ENCODE results near the gene PTGFRN. TPM values are rescaled to one million over a fixed set of nuclear protein-coding genes. Genes with fewer than 3 reads are reported as not detected.
"Not testable (repeated sequence)": the region's sequence is repeated elsewhere in the genome, so short reads cannot be mapped to it uniquely, and the experiment has no call there.

PTGFRN gene
- 1 to 10 TPM; 1.8 to 2.8 TPM for total RNA-seq

DNA sequence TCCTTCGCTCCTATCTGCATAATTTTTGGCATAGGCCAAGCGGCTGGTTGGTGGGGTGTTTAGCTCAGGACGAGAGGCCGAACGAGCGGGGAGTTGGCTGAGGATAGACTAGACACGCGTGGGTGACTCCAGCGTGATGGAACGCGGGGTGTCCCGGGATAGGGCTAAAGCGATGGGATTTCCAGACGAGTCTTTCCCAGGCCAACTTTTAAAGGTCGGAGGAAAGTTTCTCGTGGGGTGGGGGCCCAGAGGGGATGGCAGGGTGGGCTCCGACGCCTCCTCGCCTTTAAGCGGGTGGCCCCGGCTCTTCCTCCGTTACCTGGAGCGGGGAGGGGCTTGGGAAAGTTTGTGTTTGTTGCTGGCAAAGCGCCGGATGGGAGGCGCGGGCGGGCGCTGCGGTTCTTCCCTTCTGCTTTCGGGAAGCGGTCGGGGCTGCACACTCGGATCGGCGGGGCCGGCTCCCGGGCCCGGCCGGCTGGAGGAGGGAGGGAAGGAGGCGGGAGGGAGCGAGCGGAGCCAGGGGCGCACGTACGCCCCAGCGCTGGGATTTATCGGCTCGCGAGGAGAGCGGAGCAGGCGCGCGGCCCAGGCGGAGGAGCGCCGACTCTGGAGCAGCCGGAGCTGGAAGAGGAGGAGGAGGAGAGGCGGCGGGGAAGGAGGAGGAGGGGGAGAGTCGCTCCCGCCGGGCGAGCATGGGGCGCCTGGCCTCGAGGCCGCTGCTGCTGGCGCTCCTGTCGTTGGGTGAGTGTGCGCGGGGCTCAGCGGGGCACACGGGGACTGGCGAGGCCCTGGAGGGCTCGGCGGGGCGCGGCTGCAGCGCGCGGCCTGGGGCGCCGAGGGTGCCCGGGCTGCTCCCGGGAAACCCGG is at the start of gene PTGFRN:
Gene PTGFRN, plus strand, starts transcription at position 405 of the 867 bp plus-strand sequence. Its CDS starts 288 bp downstream, at position 693.
- Mint-ChIP-seq H3K27me3 (peaks cover 9% of the 10 kb centered on the region), H3K4me3 (peak within 1 kb of the TSS; percentile 66), H3K27ac (no peak within 1 kb of the TSS), H3K9me3 (no peaks in the 10 kb centered on the region), H3K36me3 (ENCODE audit: low read depth) (no peaks in the 10 kb centered on the region), H3K4me1 (peaks cover 5% of the 10 kb centered on the region)
- ChIA-PET CTCF (interaction anchor here (1.2 to 1.3 kb wide), 2 partner anchors 185 kb away, joined by 3 to 5 read pairs; no protein-coding TSS in a partner anchor), POLR2A (no interaction called here)
- DNase-seq = peak; percentile 17

- H3K4me1 Mint-ChIP-seq; H3K27me3 Mint-ChIP-seq; POLR2A ChIA-PET; H3K27ac Mint-ChIP-seq; H3K9me3 Mint-ChIP-seq; H3K4me3 Mint-ChIP-seq; DNase-seq; H3K36me3 Mint-ChIP-seq (ENCODE audit: low read depth); CTCF ChIA-PET: not testable (repeated sequence)
Measured at GRCh38 chr1:116860167-116860566, 49.5 kb upstream of the PTGFRN start.

DNA sequence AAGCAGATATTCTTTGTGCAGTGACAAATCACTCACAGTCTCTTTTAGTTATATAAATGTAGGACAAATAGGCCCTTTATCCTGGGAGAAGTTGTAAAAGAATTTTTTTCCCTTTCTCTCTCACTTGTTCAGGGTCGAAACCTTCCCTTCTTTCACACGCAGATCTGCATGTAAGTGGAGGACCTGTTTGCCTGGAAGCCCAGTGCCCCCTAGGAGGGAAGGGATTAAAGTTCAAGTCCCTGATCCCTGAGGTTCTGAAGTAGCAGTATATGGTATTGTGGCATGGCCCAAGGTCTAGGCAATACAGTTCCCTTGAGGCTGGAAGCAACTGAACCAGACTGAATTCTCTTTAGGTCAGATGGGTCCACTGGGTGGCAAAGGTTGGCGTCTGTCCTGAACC is 48.6 kb upstream of the PTGFRN start:
- CTCF ChIA-PET = interaction anchor here (0.7 kb wide), 1 partner anchor 137 kb away, joined by 3 read pairs; no protein-coding TSS in a partner anchor
- POLR2A ChIA-PET = no interaction called here
- H3K9me3 Mint-ChIP-seq = no peaks in the 10 kb centered on the region

DNA sequence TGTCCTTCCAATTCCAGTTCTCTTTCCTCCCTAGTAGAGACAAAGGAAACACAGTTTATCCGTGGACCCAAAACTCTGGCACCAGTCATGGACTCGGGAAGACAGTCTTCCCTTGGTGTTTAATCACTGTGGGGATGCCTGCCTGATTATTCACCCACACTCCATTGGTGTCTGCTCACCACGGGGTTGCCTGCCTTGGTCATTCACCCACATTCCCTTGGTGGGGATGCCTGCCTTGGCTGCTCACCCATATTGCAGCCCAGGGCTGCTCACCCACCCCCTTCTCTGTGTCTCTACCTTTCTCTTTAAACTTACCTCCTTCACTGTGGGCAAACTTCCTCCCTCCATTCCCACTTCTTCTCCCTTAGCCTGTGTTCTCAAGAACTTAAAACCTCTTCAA is 46.7 kb upstream of the PTGFRN start:
- POLR2A ChIA-PET; H3K27me3 Mint-ChIP-seq; H3K9me3 Mint-ChIP-seq; CTCF ChIA-PET; H3K4me3 Mint-ChIP-seq; H3K36me3 Mint-ChIP-seq (ENCODE audit: low read depth); H3K4me1 Mint-ChIP-seq; DNase-seq; H3K27ac Mint-ChIP-seq: not testable (repeated sequence)

More for the DNA sequence above, 48.6 kb upstream of the PTGFRN start:
- no peak for DNase-seq
- Mint-ChIP-seq H3K36me3 (ENCODE audit: low read depth) (no peaks in the 10 kb centered on the region), H3K4me1 (no peaks in the 10 kb centered on the region), H3K27ac (no peak overlapping the region), H3K4me3 (no peak overlapping the region), H3K27me3 (no peaks in the 10 kb centered on the region)

- H3K36me3 Mint-ChIP-seq (ENCODE audit: low read depth); H3K27ac Mint-ChIP-seq; H3K4me1 Mint-ChIP-seq; H3K27me3 Mint-ChIP-seq; CTCF ChIA-PET; POLR2A ChIA-PET; H3K4me3 Mint-ChIP-seq; DNase-seq; H3K9me3 Mint-ChIP-seq: not testable (repeated sequence)
Measured at GRCh38 chr1:116866478-116866877, 43.2 kb upstream of the PTGFRN start.

- Mint-ChIP-seq H3K4me1 (no peaks in the 10 kb centered on the region), H3K27me3 (no peaks in the 10 kb centered on the region), H3K27ac (no peak overlapping the region), H3K4me3 (no peak overlapping the region), H3K9me3 (peaks cover 5% of the 10 kb centered on the region), H3K36me3 (ENCODE audit: low read depth) (peaks cover 4% of the 10 kb centered on the region)
- ChIA-PET CTCF (no interaction called here), POLR2A (no interaction called here)
- DNase-seq = no peak
Measured at GRCh38 chr1:116868385-116868784, 41.3 kb upstream of the PTGFRN start.

GRCh38 chr1:116869611-116870010 is 40.1 kb upstream of the PTGFRN start:
- POLR2A ChIA-PET = no interaction called here
- no peak overlapping the region for H3K4me3 Mint-ChIP-seq
- peaks cover 5% of the 10 kb centered on the region for H3K9me3 Mint-ChIP-seq
- no peak for DNase-seq
- CTCF ChIA-PET = no interaction called here
- no peak overlapping the region for H3K27ac Mint-ChIP-seq
- H3K27me3 Mint-ChIP-seq = no peaks in the 10 kb centered on the region
- peaks cover 4% of the 10 kb centered on the region for H3K36me3 Mint-ChIP-seq (ENCODE audit: low read depth)
- H3K4me1 Mint-ChIP-seq = peaks cover 9% of the 10 kb centered on the region

DNA sequence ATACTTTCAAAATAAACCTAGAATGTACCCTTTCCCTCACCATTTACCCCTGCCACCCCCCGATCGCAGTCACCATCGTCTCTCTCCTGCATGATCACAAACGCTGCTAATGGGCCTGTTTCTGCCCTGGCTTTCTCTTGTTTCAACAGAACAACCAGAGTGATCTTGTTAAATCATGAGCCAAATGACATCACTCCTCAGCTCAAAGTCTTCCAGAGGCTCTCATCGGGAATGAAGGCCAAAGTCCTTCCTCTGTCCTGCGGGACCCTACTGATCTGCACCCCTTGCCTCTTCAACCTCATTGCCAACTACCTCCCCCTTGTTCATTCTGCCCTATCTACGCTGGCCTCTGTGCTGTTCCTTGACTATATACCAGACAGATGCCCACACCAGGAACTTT is 39.4 kb upstream of the PTGFRN start:
- Mint-ChIP-seq H3K4me1 (peaks cover 13% of the 10 kb centered on the region), H3K9me3 (peaks cover 5% of the 10 kb centered on the region), H3K4me3 (no peak overlapping the region), H3K27me3 (no peaks in the 10 kb centered on the region), H3K36me3 (ENCODE audit: low read depth) (peaks cover 4% of the 10 kb centered on the region), H3K27ac (no peak overlapping the region)
- POLR2A ChIA-PET = no interaction called here
- DNase-seq = no peak
- CTCF ChIA-PET = no interaction called here

- ChIA-PET CTCF (no interaction called here), POLR2A (no interaction called here)
- Mint-ChIP-seq H3K27me3 (no peaks in the 10 kb centered on the region), H3K4me1 (peaks cover 18% of the 10 kb centered on the region), H3K4me3 (no peak overlapping the region), H3K27ac (no peak overlapping the region), H3K36me3 (ENCODE audit: low read depth) (peaks cover 4% of the 10 kb centered on the region), H3K9me3 (peaks cover 5% of the 10 kb centered on the region)
- DNase-seq = no peak
Measured at GRCh38 chr1:116871779-116872146, 38.0 kb upstream of the PTGFRN start.

- Mint-ChIP-seq H3K36me3 (ENCODE audit: low read depth) (peaks cover 4% of the 10 kb centered on the region), H3K4me3 (no peak overlapping the region), H3K27me3 (no peaks in the 10 kb centered on the region), H3K4me1 (peaks cover 18% of the 10 kb centered on the region), H3K27ac (no peak overlapping the region), H3K9me3 (peaks cover 5% of the 10 kb centered on the region)
- ChIA-PET CTCF (interaction anchor here (1.0 kb wide), 1 partner anchor 140 kb away, joined by 3 read pairs; no protein-coding TSS in a partner anchor), POLR2A (interaction anchor here (0.9 to 1.7 kb wide), 2 partner anchors 73 to 186 kb away, joined by 3 to 8 read pairs; partner anchors contain the start of gene TTF2)
- DNase-seq = no peak
Measured at GRCh38 chr1:116873680-116874271, 35.9 kb upstream of the PTGFRN start.

DNA sequence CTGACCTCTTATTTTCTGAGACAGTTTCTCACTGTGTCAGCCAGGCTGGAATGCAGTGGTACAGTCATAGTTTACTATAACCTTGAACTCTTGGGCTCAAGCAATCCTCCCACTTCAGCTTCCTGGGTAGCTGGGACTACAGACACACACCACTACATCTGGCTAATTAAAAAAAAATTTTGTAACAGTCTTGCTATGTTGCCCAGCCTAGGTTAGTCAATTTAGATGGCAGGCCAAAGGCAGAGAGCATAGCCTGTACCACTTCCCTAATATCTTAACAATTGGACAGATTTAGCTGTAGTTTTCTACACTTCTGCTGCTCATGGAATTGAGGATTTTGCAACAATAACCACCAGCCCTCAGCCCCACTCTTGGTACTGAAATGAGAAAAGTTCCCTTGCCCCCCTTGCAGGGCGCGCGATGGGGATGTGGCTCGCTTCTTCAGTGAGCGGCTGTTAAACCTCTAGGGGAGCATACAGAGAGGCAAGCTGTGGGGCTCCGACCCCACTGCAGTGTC is 34.9 kb upstream of the PTGFRN start:
- Mint-ChIP-seq H3K36me3 (ENCODE audit: low read depth) (peaks cover 4% of the 10 kb centered on the region), H3K27ac (no peak overlapping the region), H3K4me3 (no peak overlapping the region), H3K9me3 (peaks cover 5% of the 10 kb centered on the region), H3K27me3 (no peaks in the 10 kb centered on the region), H3K4me1 (peaks cover 18% of the 10 kb centered on the region)
- CTCF ChIA-PET = no interaction called here
- POLR2A ChIA-PET = interaction anchor here (1.4 to 1.7 kb wide), 2 partner anchors 105 to 185 kb away, joined by 3 to 8 read pairs; partner anchors contain the start of gene TTF2
- DNase-seq = no peak

DNA sequence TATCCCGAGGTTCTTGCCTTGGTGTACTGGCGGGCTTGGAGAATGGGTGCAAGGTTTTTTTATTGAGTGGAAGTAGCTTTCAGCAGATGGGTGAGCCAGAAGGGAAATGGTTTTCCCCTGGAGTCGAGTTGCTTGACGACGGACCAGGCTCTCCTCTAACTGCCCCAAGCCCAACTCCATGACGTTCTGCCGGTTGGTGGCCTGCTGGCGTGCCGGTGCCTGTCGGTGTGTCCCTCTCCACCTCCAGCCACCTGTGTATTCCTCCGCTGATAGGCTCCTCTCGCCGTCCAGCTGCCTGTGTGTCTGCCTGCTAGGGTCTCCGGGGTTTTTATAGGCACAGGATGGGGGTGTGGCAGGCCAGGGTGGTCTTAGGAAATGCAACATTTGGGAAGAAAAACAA is 34.3 kb upstream of the PTGFRN start:
- no peak overlapping the region for H3K27ac Mint-ChIP-seq
- ChIA-PET POLR2A (interaction anchor here (0.6 to 1.7 kb wide), 3 partner anchors 106 to 185 kb away, joined by 3 to 8 read pairs (median 3); partner anchors contain the start of gene TTF2), CTCF (interaction anchor here (1.1 kb wide), 1 partner anchor 138 kb away, joined by 3 read pairs; no protein-coding TSS in a partner anchor)
- H3K36me3 Mint-ChIP-seq (ENCODE audit: low read depth) = peaks cover 2% of the 10 kb centered on the region
- no peaks in the 10 kb centered on the region for H3K27me3 Mint-ChIP-seq
- DNase-seq = no peak
- H3K4me1 Mint-ChIP-seq = peaks cover 18% of the 10 kb centered on the region
- no peak overlapping the region for H3K4me3 Mint-ChIP-seq
- peaks cover 3% of the 10 kb centered on the region for H3K9me3 Mint-ChIP-seq

DNA sequence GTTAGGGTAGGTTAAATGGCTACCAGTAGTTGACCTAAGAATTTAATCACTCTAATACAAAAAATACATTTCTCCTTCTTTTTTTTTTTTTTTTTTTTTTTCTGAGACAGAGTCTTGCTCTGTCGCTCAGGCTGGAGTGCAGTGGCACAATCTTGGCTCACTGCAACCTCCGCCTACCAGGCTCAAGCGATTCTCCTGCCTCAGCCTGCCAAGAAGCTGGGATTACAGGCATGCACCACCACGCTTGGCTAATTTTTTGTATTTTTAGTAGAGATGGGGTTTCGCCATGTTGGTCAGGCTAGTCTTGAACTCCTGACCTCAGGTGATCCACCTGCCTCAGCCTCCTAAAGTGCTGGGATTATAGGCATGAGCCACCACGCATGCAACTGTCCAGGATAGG is 33.8 kb upstream of the PTGFRN start:
- H3K27me3 Mint-ChIP-seq; H3K4me3 Mint-ChIP-seq; DNase-seq; H3K27ac Mint-ChIP-seq; H3K36me3 Mint-ChIP-seq (ENCODE audit: low read depth); H3K9me3 Mint-ChIP-seq: not testable (repeated sequence)
- ChIA-PET CTCF (interaction anchor here (1.1 kb wide), 1 partner anchor 139 kb away, joined by 3 read pairs; no protein-coding TSS in a partner anchor), POLR2A (interaction anchor here (1.0 to 1.4 kb wide), 2 partner anchors 106 to 137 kb away, joined by 3 read pairs; no protein-coding TSS in a partner anchor)
- peaks cover 18% of the 10 kb centered on the region for H3K4me1 Mint-ChIP-seq
